ENCODE results near the gene ST3GAL3. TPM values are rescaled to one million over a fixed set of nuclear protein-coding genes. Genes with fewer than 3 reads are reported as not detected.

Gene ST3GAL3
- total RNA-seq, 1 experiment from 2014 or later = 19.3 TPM

Small RNA genes lying within 50 kb of the gene (microRNA-seq; reads per million reads assigned to microRNA genes)
- gene MIR6079 (ENCODE audit: borderline number of aligned reads, borderline replicate concordance) = not detected

Other genes with a start within 250 kb of the ST3GAL3 start
- 359 and 439 TPM in 2 replicates for gene PTPRF, start 176.7 kb upstream of the ST3GAL3 start, total RNA-seq (2021)
- gene KDM4A, start 57.4 kb upstream of the ST3GAL3 start, total RNA-seq (2021) = 76.3 and 86.0 TPM in 2 replicates
- 17.4 and 33.6 TPM in 2 replicates for gene ARTN, start 226.3 kb downstream of the ST3GAL3 start, total RNA-seq (2021)
- 25.0 and 27.2 TPM in 2 replicates for gene IPO13, start 239.4 kb downstream of the ST3GAL3 start, total RNA-seq (2021)

Data from PC-9 (cell line).